ENCODE measurements around the gene ZNF579.

DNA sequence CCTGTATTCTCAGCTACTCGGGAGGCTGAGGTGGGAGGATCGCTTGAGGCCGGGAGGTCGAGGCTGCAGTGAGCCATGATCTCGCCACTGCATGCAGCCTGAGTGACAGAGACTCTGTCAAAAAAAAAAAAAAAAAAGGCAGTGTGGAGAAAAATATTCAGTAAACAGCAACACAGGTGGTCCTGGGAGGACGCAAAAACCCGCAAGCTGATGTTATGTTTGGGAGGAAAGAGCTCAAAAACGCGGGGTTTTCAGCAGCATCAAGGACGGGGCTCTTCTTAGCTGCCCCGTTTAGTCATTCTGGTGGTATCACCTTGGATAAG is 44.3 kb upstream of the ZNF579 start:
- TF ChIP-seq GATA2 (IDR thresholded peaks at IDR 0.05; ENCODE audit: insufficient read depth, insufficient read length, low read depth, low read length) (no peak), POLR2A (IDR thresholded peaks at IDR 0.05; ENCODE audit: low read depth, low read length) (no peak), MYC (IDR thresholded peaks at IDR 0.05; ENCODE audit: low read depth, low read length) (no peak), EZH2 (IDR thresholded peaks at IDR 0.05; ENCODE audit: borderline replicate concordance, low read depth, low read length, severe bottlenecking) (no peak), FOS (IDR thresholded peaks at IDR 0.05; ENCODE audit: borderline replicate concordance, insufficient read depth, low read length) (no peak), POLR2AphosphoS5 (IDR thresholded peaks at IDR 0.05; ENCODE audit: insufficient read depth, low read depth, low read length) (no peak), JUN (IDR thresholded peaks at IDR 0.05; ENCODE audit: borderline replicate concordance, insufficient read depth, insufficient read length, low read depth) (no peak)
- TF ChIP-seq, protein P1, sequence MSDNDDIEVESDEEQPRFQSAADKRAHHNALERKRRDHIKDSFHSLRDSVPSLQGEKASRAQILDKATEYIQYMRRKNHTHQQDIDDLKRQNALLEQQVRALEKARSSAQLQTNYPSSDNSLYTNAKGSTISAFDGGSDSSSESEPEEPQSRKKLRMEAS (IDR thresholded peaks at IDR 0.05; ENCODE audit: insufficient read depth, insufficient read length) = no peak
- TF ChIP-seq, protein P2, sequence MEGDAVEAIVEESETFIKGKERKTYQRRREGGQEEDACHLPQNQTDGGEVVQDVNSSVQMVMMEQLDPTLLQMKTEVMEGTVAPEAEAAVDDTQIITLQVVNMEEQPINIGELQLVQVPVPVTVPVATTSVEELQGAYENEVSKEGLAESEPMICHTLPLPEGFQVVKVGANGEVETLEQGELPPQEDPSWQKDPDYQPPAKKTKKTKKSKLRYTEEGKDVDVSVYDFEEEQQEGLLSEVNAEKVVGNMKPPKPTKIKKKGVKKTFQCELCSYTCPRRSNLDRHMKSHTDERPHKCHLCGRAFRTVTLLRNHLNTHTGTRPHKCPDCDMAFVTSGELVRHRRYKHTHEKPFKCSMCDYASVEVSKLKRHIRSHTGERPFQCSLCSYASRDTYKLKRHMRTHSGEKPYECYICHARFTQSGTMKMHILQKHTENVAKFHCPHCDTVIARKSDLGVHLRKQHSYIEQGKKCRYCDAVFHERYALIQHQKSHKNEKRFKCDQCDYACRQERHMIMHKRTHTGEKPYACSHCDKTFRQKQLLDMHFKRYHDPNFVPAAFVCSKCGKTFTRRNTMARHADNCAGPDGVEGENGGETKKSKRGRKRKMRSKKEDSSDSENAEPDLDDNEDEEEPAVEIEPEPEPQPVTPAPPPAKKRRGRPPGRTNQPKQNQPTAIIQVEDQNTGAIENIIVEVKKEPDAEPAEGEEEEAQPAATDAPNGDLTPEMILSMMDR (IDR thresholded peaks at IDR 0.05; ENCODE audit: extremely low read depth in 1 of 2, insufficient read depth in 1 of 2, low read depth in 1 of 2, low read length in 2 of 2) = no peak
